GM12878 (cell line): ENCODE data around the gene MS4A6E. TPM values are rescaled to one million over a fixed set of nuclear protein-coding genes. Genes with fewer than 3 reads are reported as not detected.

ENCODE experiments used
- ATF3 ChIP-seq: IDR thresholded peaks from 2 replicates; pipeline ENCODE4 v1.6.1; 2011; ENCODE audit warnings: low read depth, mild to moderate bottlenecking, low read length, moderate library complexity, borderline replicate concordance; ENCODE audit errors: extremely low read depth
- CHD2 ChIP-seq: IDR thresholded peaks from 2 replicates; pipeline ENCODE4 v1.6.1; 2011; ENCODE audit warnings: low read depth, low read length, improper control_type of control experiment, borderline replicate concordance
- EED ChIP-seq: sonication (generic); IDR thresholded peaks from 2 replicates; pipeline ENCODE4 v1.6.1; 2016; ENCODE audit warnings: antibody characterized with exemption, low read depth
- GABPA ChIP-seq: IDR thresholded peaks from 2 replicates; pipeline ENCODE4 v1.6.1; 2014; ENCODE audit warnings: antibody characterized with exemption, low read depth, mild to moderate bottlenecking, inconsistent platforms
- GATAD2B ChIP-seq: fragments of 450-650 bp; conservative IDR thresholded peaks from 2 replicates; pipeline ENCODE4 v1.6.1; 2017; ENCODE audit warnings: low read depth, mild to moderate bottlenecking, moderate library complexity
- JUND ChIP-seq: IDR thresholded peaks from 2 replicates; pipeline ENCODE4 v1.6.1; 2012; ENCODE audit warnings: low read depth, mild to moderate bottlenecking, low read length, improper control_type of control experiment, moderate library complexity
- KDM1A ChIP-seq: fragments of 200-600 bp; sonication (generic); IDR thresholded peaks from 2 replicates; pipeline ENCODE4 v1.6.1; 2016; ENCODE audit warnings: borderline replicate concordance
- MTA2 ChIP-seq: fragments of 450-650 bp; IDR thresholded peaks from 2 replicates; pipeline ENCODE4 v1.6.1; 2016; ENCODE audit warnings: low read depth, mild to moderate bottlenecking, moderate library complexity
- MYB ChIP-seq: fragments of 150-350 bp; IDR thresholded peaks from 2 replicates; pipeline ENCODE4 v1.6.1; 2014; ENCODE audit warnings: mild to moderate bottlenecking, low read depth, low read length, borderline replicate concordance
- MYC ChIP-seq: IDR thresholded peaks from 2 replicates; pipeline ENCODE4 v1.6.1; 2011; ENCODE audit warnings: mild to moderate bottlenecking, low read length, moderate library complexity, inconsistent platforms; ENCODE audit not compliant: insufficient read depth, insufficient replicate concordance, insufficient read length, severe bottlenecking
- NFYB ChIP-seq: IDR thresholded peaks from 2 replicates; pipeline ENCODE4 v1.6.1; 2011; ENCODE audit warnings: low read depth, mild to moderate bottlenecking, low read length, improper control_type of control experiment, moderate library complexity; ENCODE audit not compliant: insufficient read depth
- NR2C1 ChIP-seq: fragments of 450-650 bp; IDR thresholded peaks from 2 replicates; pipeline ENCODE4 v1.6.1; 2017; ENCODE audit warnings: antibody characterized with exemption, mild to moderate bottlenecking, moderate library complexity
- NR2C2 ChIP-seq: IDR thresholded peaks from 2 replicates; pipeline ENCODE4 v1.6.1; 2011; ENCODE audit warnings: borderline replicate concordance, low read depth; ENCODE audit not compliant: control insufficient read depth, insufficient read length
- POLR2A ChIP-seq: IDR thresholded peaks from 2 replicates; pipeline ENCODE4 v1.6.1; 2011; ENCODE audit warnings: low read depth, mild to moderate bottlenecking, low read length
- POLR2AphosphoS5 ChIP-seq: IDR thresholded peaks from 2 replicates; pipeline ENCODE4 v1.6.1; 2011; ENCODE audit warnings: mild to moderate bottlenecking, low read length, inconsistent platforms
- RELA ChIP-seq: fragments of 450-650 bp; IDR thresholded peaks from 2 replicates; pipeline ENCODE4 v1.8.0; 2014; ENCODE audit warnings: borderline replicate concordance; ENCODE audit not compliant: partially characterized antibody
- RELB ChIP-seq: fragments of 450-650 bp; IDR thresholded peaks from 2 replicates; pipeline ENCODE4 v1.6.1; 2017; ENCODE audit warnings: low read depth, mild to moderate bottlenecking, moderate library complexity
- RFX5 ChIP-seq: IDR thresholded peaks from 2 replicates; pipeline ENCODE4 v1.6.1; 2011; ENCODE audit warnings: low read depth, low read length, improper control_type of control experiment
- SMAD1 ChIP-seq: fragments of 450-650 bp; IDR thresholded peaks from 2 replicates; pipeline ENCODE4 v1.6.1; 2018; ENCODE audit warnings: mild to moderate bottlenecking, low read depth; ENCODE audit not compliant: partially characterized antibody
- SMAD5 ChIP-seq: IDR thresholded peaks from 2 replicates; pipeline ENCODE4 v1.6.1; 2016; ENCODE audit warnings: antibody characterized with exemption, low read depth
- SRF ChIP-seq, 2 experiments: IDR thresholded peaks; 2 replicates each; pipeline ENCODE4 v1.6.1; 2011; ENCODE audit warnings: low read depth in 2 of 2, low read length in 2 of 2, mild to moderate bottlenecking in 1 of 2, moderate library complexity in 1 of 2
- TARDBP ChIP-seq: IDR thresholded peaks from 2 replicates; pipeline ENCODE4 v1.6.1; 2016; ENCODE audit warnings: borderline replicate concordance
- YBX1 ChIP-seq: fragments of 450-650 bp; IDR thresholded peaks from 2 replicates; pipeline ENCODE4 v1.6.1; 2016; ENCODE audit warnings: antibody characterized with exemption
- ZBED1 ChIP-seq: IDR thresholded peaks from 2 replicates; pipeline ENCODE4 v1.6.1; 2016; ENCODE audit warnings: borderline replicate concordance
- ZNF384 ChIP-seq: IDR thresholded peaks from 2 replicates; pipeline ENCODE4 v1.6.1; 2012; ENCODE audit warnings: low read depth, mild to moderate bottlenecking, low read length, improper control_type of control experiment, borderline replicate concordance
- ZNF687 ChIP-seq: fragments of 450-650 bp; IDR thresholded peaks from 2 replicates; pipeline ENCODE4 v1.6.1; 2017; ENCODE audit warnings: mild to moderate bottlenecking, moderate library complexity
- polyA plus RNA-seq, 11 experiments: library from polyadenylated mRNA; depleted of rRNA in 4 of 11; unstranded in 6 of 11; stranded (reverse) in 5 of 11; fragments of >200 nt; fragmentation: Nextera tagmentation in 4 of 11; fragmentation: Illumina TruSeq in 1 of 11; extraction: Ambion mirVana in 4 of 11; extraction: Trizol in 1 of 11; gene quantifications; 1 replicate in 1 of 11; 2 replicates in 10 of 11; pipeline versions ENCODE4 v1.2.1 to v1.2.3, GENCODE V29; 2011 to 2016; ENCODE audit warnings: inconsistent platforms in 2 of 11, missing spikeins in 2 of 11, low read depth in 1 of 11
- total RNA-seq, 4 experiments: library from RNA; depleted of rRNA in 3 of 4; stranded (reverse); fragments of >200 nt in 3 of 4; fragmentation: Illumina TruSeq in 1 of 4; extraction: Trizol in 1 of 4; gene quantifications; 2 replicates each; pipeline versions ENCODE4 v1.2.1 to v1.2.3, GENCODE V29; 2013 to 2021

The MS4A6E gene
- total and polyA plus RNA-seq, 10 of the 15 experiments (the other 5 are each of a cell fraction or from before 2014, with no cell fraction given), result 0.14 to 0.86 (median 0.47) TPM; not detected in 5

- peak; percentile 48; the same call in 1 of the 2 replicates for TF ChIP-seq RELB
- peak; percentile 78 for TF ChIP-seq ZNF687
- 0 out of 2 replicates have a peak, but pooled peaks have one; percentile 20 for TF ChIP-seq GATAD2B
- TF ChIP-seq SMAD5, result no peak
- TF ChIP-seq EED, result peak; percentile 80
- TF ChIP-seq MTA2, result peak; percentile 45; the same call in 1 of the 2 replicates
- TF ChIP-seq YBX1, result no peak
- TF ChIP-seq POLR2A, result no peak; the same call in 1 of the 2 replicates
- no peak for TF ChIP-seq GABPA
- 0 out of 2 replicates have a peak, but pooled peaks have one; percentile 39 for TF ChIP-seq CHD2
- peak; percentile 66 to 93; a peak in 3 of 4 replicates for TF ChIP-seq SRF (IDR thresholded peaks at IDR 0.05; ENCODE audit: low read depth in 2 of 2, low read length in 2 of 2)
- TF ChIP-seq MYC, result no peak
- TF ChIP-seq NFYB, result no peak
- no peak for TF ChIP-seq NR2C1
- TF ChIP-seq ZBED1, result no peak
- TF ChIP-seq RFX5, result no peak
- TF ChIP-seq KDM1A, result no peak
- no peak for TF ChIP-seq TARDBP
- TF ChIP-seq JUND, result no peak
- no peak for TF ChIP-seq ATF3
- no peak for TF ChIP-seq ZNF384
- TF ChIP-seq MYB, result no peak
- TF ChIP-seq RELA, result no peak
- TF ChIP-seq SMAD1, result peak; percentile 53
- no peak for TF ChIP-seq NR2C2
- peak; percentile 64 for TF ChIP-seq POLR2AphosphoS5
Measured at GRCh38 chr11:60377401-60378136, 50.5 kb downstream of the MS4A6E start (continued).
